GM18502 (cell line): ENCODE measurements around the gene DUSP8.

Source experiments
- ATAC-seq: cut with Tn5 transposase; IDR thresholded peaks from one replicate; pipeline ENCODE4 v1.9.1; 2021; ENCODE audit warnings: mild to moderate bottlenecking; ENCODE audit not compliant: unreplicated experiment, poor library complexity

The DUSP8 gene

GRCh38 chr11:1506981-1507380 is 65.1 kb downstream of the DUSP8 start:
- ATAC-seq = no peak

- no peak for ATAC-seq
Measured at GRCh38 chr11:1505480-1505879, 66.6 kb downstream of the DUSP8 start.

GRCh38 chr11:1504581-1505290 is 67.3 kb downstream of the DUSP8 start:
- ATAC-seq = no peak

GRCh38 chr11:1504138-1504537 is 67.9 kb downstream of the DUSP8 start:
- ATAC-seq = no peak
